ENCODE measurements around the gene BRI3BP. TPM values are rescaled to one million over a fixed set of nuclear protein-coding genes. Genes with fewer than 3 reads are reported as not detected.
A peak's percentile ranks its signal among the peaks of the same experiment; 100 is the strongest.
"Not testable (repeated sequence)": the region's sequence is repeated elsewhere in the genome, so short reads cannot be mapped to it uniquely, and the experiment has no call there.

BRI3BP gene
- total and polyA plus RNA-seq, 4 donors, result 9.6 to 20.5 (median 12.8) TPM

DNA sequence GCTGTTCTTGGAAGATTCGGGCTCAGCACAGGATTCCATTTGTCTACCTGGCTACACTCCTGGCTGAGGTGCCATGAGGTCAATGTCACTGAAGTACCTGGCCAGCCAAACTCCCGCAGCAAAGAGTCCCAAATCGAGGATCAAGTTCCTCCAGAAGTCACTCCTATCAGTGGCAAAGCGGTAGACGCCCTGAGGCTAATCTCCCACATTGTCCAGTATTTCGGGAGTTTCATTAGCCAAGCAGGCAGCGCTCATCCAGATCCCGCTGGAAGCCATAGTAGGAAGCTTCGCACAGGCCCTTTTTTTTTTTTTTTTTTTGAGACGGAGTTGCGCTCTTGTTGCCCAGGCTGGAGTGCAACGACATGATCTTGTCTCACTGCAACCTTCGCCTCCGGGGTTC is 62.9 kb downstream of the BRI3BP start:
- no peak overlapping the region for H3K4me3 ChIP-seq (ENCODE audit: low read depth, low read length)
- H3K9me3 ChIP-seq (ENCODE audit: control insufficient read depth, insufficient read depth, low read length), result no peaks in the 10 kb centered on the region
- H3K4me1 ChIP-seq (ENCODE audit: control insufficient read depth, insufficient read depth, low read length), result no peaks in the 10 kb centered on the region
- no peaks in the 10 kb centered on the region for H3K36me3 ChIP-seq (ENCODE audit: control insufficient read depth, insufficient read depth, low read length)
- H3K27ac ChIP-seq (ENCODE audit: low read depth, low read length), result no peak overlapping the region
- 89% methylated on average over 14 of the region's 14 CpGs for WGBS (ENCODE audit: insufficient coverage)
- no peak for DNase-seq (ENCODE audit: low read depth in 4 of 6, low spot score in 6 of 6)
- no peaks in the 10 kb centered on the region for H3K27me3 ChIP-seq (ENCODE audit: control insufficient read depth, insufficient read depth, low read length)

DNA sequence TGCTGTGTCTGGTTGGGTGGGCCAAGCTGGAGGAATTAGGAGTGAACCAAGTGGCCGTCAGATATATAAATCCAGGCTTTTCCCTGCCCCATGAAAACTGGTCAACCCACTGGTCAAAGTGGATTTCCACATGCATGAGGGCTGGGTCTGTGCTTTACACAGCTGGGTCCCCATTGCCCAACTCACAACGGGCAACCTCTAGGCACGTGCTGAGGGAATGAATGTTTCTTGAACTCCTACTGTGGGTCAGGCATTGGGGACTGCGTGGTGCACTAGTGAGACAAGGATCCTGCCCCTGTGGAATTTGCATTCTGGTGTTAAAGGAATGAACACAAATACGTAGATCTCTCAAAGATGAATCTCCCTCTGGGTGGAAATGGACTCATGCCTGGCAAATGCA is 64.3 kb downstream of the BRI3BP start:
- DNase-seq (ENCODE audit: low read depth in 4 of 6, low spot score in 6 of 6), result no peak
- Histone ChIP-seq H3K36me3 (ENCODE audit: control insufficient read depth, insufficient read depth, low read length) (no peaks in the 10 kb centered on the region), H3K4me1 (ENCODE audit: control insufficient read depth, insufficient read depth, low read length) (no peaks in the 10 kb centered on the region), H3K27ac (ENCODE audit: low read depth, low read length) (no peak overlapping the region), H3K9me3 (ENCODE audit: control insufficient read depth, insufficient read depth, low read length) (no peaks in the 10 kb centered on the region), H3K27me3 (ENCODE audit: control insufficient read depth, insufficient read depth, low read length) (no peaks in the 10 kb centered on the region), H3K4me3 (ENCODE audit: low read depth, low read length) (no peak overlapping the region)
- WGBS (ENCODE audit: insufficient coverage), result 92% methylated on average over 4 of the region's 5 CpGs

DNA sequence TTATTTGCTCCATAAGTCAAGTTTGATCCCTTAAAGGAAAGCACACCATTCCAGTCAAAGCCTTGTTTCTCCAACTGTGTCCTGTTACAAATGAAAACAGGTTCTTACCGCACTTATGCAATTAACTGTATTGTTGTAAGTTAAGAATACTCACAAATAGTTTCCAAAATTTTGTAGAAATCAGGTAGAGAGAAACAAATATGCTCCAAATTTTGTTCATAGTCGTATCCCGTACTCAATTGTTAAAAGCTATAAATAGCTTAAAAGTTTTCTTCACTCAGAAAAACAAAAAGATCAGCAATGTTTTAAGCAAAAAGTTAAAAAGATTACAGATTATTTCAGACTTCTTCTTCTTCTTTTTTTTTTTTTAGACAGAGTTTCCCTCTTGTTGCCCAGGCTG is 67.8 kb downstream of the BRI3BP start:
- no peak for DNase-seq (ENCODE audit: low read depth in 4 of 6, low spot score in 6 of 6)
- no peak overlapping the region for H3K27ac ChIP-seq (ENCODE audit: low read depth, low read length)
- H3K36me3 ChIP-seq (ENCODE audit: control insufficient read depth, insufficient read depth, low read length), result no peaks in the 10 kb centered on the region
- no peaks in the 10 kb centered on the region for H3K9me3 ChIP-seq (ENCODE audit: control insufficient read depth, insufficient read depth, low read length)
- H3K4me3 ChIP-seq (ENCODE audit: low read depth, low read length), result no peak overlapping the region
- H3K27me3 ChIP-seq (ENCODE audit: control insufficient read depth, insufficient read depth, low read length), result no peaks in the 10 kb centered on the region
- peaks cover 7% of the 10 kb centered on the region for H3K4me1 ChIP-seq (ENCODE audit: control insufficient read depth, insufficient read depth, low read length)
- no CpG with 5 or more reads among the region's 3 CpGs for WGBS (ENCODE audit: insufficient coverage)

DNA sequence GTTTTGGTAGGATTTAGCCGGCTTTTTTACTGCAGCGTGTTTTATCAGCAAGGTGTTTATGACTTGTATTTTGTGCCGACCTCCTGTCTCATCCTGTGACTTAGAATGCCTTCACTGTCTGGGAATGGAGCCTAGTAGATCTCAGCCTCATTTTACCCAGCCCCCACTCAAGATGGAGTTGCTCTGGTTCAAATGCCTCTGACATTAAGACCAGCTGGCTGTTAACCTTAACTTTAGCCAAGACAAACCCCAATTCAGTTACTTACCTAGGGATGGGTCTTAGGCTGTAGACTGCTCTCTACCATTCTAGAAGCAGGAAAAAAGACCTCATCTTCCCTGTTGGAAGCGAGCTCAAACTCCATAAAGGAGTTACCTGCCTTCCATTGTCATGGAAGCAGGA is 70.1 kb downstream of the BRI3BP start:
- not testable (repeated sequence) for H3K27ac ChIP-seq (ENCODE audit: low read depth, low read length); H3K27me3 ChIP-seq (ENCODE audit: control insufficient read depth, insufficient read depth, low read length); H3K9me3 ChIP-seq (ENCODE audit: control insufficient read depth, insufficient read depth, low read length); DNase-seq (ENCODE audit: low read depth in 4 of 6, low spot score in 6 of 6); H3K36me3 ChIP-seq (ENCODE audit: control insufficient read depth, insufficient read depth, low read length); H3K4me3 ChIP-seq (ENCODE audit: low read depth, low read length)
- WGBS (ENCODE audit: insufficient coverage), result no CpG with 5 or more reads among the region's 4 CpGs
- peaks cover 20% of the 10 kb centered on the region for H3K4me1 ChIP-seq (ENCODE audit: control insufficient read depth, insufficient read depth, low read length)

DNA sequence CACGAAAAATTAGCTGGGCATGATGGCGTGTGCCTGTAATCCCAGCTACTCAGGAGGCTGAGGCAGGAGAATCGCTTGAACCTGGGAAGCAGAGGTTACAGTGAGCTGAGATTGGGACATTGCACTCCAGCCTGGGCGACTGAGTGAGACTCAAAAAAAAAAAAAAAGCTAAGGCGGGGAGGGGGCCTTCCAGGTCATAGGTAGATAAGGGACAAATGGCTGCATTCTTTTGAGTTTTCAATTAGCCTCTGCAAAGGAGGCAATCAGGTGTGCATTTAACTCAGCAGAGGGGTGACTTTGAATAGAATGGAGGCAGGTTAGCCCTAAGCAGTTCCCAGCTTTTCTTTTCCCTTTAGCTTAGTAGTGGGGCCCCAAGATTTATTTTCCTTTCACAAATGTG is 71.0 kb downstream of the BRI3BP start:
- no peaks in the 10 kb centered on the region for H3K27me3 ChIP-seq (ENCODE audit: control insufficient read depth, insufficient read depth, low read length)
- peaks cover 27% of the 10 kb centered on the region for H3K4me1 ChIP-seq (ENCODE audit: control insufficient read depth, insufficient read depth, low read length)
- no peaks in the 10 kb centered on the region for H3K9me3 ChIP-seq (ENCODE audit: control insufficient read depth, insufficient read depth, low read length)
- WGBS (ENCODE audit: insufficient coverage), result 45% methylated on average over 3 of the region's 5 CpGs
- H3K27ac ChIP-seq (ENCODE audit: low read depth, low read length), result no peak overlapping the region
- DNase-seq (ENCODE audit: low read depth in 4 of 6, low spot score in 6 of 6), result no peak
- H3K4me3 ChIP-seq (ENCODE audit: low read depth, low read length), result peak overlapping the region; percentile 63
- H3K36me3 ChIP-seq (ENCODE audit: control insufficient read depth, insufficient read depth, low read length), result peaks cover 8% of the 10 kb centered on the region

DNA sequence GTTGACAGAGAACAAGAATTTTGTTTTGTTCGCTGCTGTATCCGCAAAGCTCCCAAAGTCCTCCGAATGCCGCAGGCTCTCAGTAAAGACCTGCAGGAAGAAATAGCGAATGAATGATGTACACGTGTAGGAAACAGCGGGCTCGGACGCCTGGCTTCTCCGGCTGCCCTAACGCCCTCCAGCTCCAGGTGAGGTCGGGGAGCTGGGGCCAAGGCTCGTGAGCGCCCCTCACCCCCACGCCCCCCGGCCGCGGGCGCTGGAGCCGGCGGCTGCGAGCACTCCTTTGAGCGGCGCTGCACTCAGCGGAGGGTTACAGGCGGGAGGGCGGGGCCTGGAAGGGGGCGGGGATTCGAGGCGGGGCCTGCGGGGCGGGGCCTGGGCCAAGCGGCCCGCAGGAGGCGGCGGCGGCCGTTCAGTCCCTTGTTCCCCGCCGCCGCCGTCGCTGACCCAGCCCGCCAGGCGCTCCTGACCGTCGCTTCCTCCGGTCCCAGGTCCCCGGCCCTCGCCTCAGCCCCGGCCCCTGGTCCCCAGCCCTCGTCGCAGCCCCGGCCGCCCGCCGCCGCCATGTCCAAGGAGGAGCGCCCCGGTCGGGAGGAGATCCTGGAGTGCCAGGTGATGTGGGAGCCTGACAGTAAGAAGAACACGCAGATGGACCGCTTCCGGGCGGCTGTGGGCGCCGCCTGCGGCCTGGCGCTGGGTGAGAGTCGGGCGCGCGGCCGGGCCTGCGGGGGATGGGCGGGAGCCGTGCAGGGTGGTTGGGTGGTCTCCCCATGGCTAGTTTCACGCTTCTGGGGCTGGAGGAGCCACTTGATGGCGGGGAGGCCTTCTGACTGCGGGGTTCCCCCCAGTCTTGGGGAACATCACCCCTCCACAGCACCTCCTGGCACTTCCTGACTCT is 71.8 kb downstream of the BRI3BP start, which contains the start of gene AACS:
Gene AACS, plus strand, starts transcription at position 415 of the 898 bp plus-strand sequence. Its CDS starts 150 bp downstream, at position 565.
- H3K9me3 ChIP-seq (ENCODE audit: control insufficient read depth, insufficient read depth, low read length), result no peaks in the 10 kb centered on the region
- DNase-seq (ENCODE audit: low read depth in 4 of 6, low spot score in 6 of 6), result peak in 5 of 6 donors; percentile 59 to 95 (median 77)
- no peak within 1 kb of the TSS for H3K27ac ChIP-seq (ENCODE audit: low read depth, low read length)
- no peaks in the 10 kb centered on the region for H3K27me3 ChIP-seq (ENCODE audit: control insufficient read depth, insufficient read depth, low read length)
- H3K36me3 ChIP-seq (ENCODE audit: control insufficient read depth, insufficient read depth, low read length), result peaks cover 8% of the 10 kb centered on the region
- WGBS (ENCODE audit: insufficient coverage), result under 1% methylated on average over 76 of the region's 80 CpGs
- peak within 1 kb of the TSS; percentile 63 for H3K4me3 ChIP-seq (ENCODE audit: low read depth, low read length)
- H3K4me1 ChIP-seq (ENCODE audit: control insufficient read depth, insufficient read depth, low read length), result peaks cover 33% of the 10 kb centered on the region

DNA sequence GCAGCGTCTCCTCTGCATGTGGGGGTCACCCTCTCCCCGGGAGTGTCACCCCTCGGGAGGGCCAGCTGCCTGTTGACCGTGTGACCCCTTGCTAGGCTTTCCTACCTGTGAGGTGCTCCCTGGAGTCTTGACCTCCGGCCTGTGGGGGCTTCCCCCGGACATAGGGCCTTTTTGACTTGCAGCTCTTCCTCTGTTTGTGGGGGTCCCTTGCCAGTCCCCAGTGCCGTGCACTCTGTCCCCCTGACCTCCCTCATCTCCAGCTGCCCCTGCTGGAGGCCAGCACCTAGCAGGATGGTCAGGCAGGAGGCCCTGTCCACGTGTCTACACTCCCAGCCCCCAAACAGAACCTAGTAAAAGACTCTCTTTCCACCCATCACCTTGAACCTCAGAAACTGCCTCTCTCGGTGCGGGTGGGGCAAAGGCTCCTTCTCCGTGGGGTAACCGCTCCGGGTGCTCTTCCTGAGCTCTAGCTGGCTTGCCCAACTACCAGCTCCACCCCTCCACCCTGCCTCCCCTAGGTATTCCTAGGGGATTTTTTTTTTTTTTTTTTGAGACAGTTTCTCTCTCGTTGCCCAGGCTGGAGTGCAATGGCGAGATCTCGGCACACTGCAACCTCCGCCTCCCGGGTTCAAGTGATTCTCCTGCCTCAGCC is 72.6 kb downstream of the BRI3BP start:
- WGBS (ENCODE audit: insufficient coverage), result 22% methylated on average over 11 of the region's 18 CpGs
- peaks cover 33% of the 10 kb centered on the region for H3K4me1 ChIP-seq (ENCODE audit: control insufficient read depth, insufficient read depth, low read length)
- no peak for DNase-seq (ENCODE audit: low read depth in 4 of 6, low spot score in 6 of 6)
- peak overlapping the region; percentile 62 for H3K4me3 ChIP-seq (ENCODE audit: low read depth, low read length)
- no peaks in the 10 kb centered on the region for H3K27me3 ChIP-seq (ENCODE audit: control insufficient read depth, insufficient read depth, low read length)
- no peak overlapping the region for H3K27ac ChIP-seq (ENCODE audit: low read depth, low read length)
- H3K9me3 ChIP-seq (ENCODE audit: control insufficient read depth, insufficient read depth, low read length), result no peaks in the 10 kb centered on the region
- peaks cover 12% of the 10 kb centered on the region for H3K36me3 ChIP-seq (ENCODE audit: control insufficient read depth, insufficient read depth, low read length)

DNA sequence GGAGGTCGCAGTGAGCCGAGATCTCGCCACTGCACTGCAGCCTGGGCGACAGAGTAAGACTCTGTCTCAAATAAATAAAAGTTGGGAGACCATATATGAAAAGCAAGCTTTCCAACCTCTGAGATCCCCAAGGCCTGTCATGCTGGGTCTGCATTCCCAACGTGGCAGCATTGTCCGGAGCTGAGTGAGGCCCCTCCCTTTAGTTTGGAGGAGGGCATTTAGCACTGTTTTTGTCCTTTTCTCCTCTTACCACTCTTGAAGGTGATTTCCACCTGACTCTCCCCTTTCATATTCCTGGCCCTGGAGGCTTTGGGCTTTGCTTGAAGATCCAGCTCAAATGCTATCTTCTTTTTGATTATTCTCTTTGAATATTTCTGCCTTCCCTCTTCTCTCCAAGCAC is 74.9 kb downstream of the BRI3BP start:
- H3K27me3 ChIP-seq (ENCODE audit: control insufficient read depth, insufficient read depth, low read length), result no peaks in the 10 kb centered on the region
- DNase-seq (ENCODE audit: low read depth in 4 of 6, low spot score in 6 of 6), result no peak
- no peak overlapping the region for H3K27ac ChIP-seq (ENCODE audit: low read depth, low read length)
- peaks cover 33% of the 10 kb centered on the region for H3K4me1 ChIP-seq (ENCODE audit: control insufficient read depth, insufficient read depth, low read length)
- H3K4me3 ChIP-seq (ENCODE audit: low read depth, low read length), result no peak overlapping the region
- H3K9me3 ChIP-seq (ENCODE audit: control insufficient read depth, insufficient read depth, low read length), result no peaks in the 10 kb centered on the region
- WGBS (ENCODE audit: insufficient coverage), result 96% methylated on average over 4 of the region's 6 CpGs
- H3K36me3 ChIP-seq (ENCODE audit: control insufficient read depth, insufficient read depth, low read length), result peaks cover 17% of the 10 kb centered on the region

DNA sequence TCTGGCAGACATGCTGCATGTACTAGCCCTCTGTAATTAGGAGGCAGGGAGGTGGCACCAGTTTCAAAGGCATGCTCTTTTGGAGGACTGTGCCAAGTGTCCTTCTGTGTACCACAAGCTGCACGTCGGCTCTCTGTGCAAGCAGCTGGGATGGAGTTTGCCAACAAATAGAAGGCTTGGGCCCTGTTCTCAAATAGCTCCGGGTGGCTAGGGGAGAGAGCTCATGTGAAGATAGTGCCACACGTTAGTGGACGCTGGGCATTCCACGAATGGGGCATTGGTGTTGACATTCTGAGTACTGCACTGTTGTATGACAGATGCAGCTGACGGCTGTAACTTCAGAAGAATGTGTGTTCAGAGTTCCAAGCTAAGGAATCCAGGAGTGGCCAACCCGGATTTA is 76.2 kb downstream of the BRI3BP start:
- WGBS (ENCODE audit: insufficient coverage), result 56% methylated on average over 8 of the region's 8 CpGs
- peak in 3 of 6 donors; percentile 38 to 85 (median 63) for DNase-seq (ENCODE audit: low read depth in 4 of 6, low spot score in 6 of 6)
- peaks cover 20% of the 10 kb centered on the region for H3K36me3 ChIP-seq (ENCODE audit: control insufficient read depth, insufficient read depth, low read length)
- no peaks in the 10 kb centered on the region for H3K27me3 ChIP-seq (ENCODE audit: control insufficient read depth, insufficient read depth, low read length)
- peaks cover 33% of the 10 kb centered on the region for H3K4me1 ChIP-seq (ENCODE audit: control insufficient read depth, insufficient read depth, low read length)
- H3K9me3 ChIP-seq (ENCODE audit: control insufficient read depth, insufficient read depth, low read length), result no peaks in the 10 kb centered on the region
- H3K27ac ChIP-seq (ENCODE audit: low read depth, low read length), result no peak overlapping the region
- H3K4me3 ChIP-seq (ENCODE audit: low read depth, low read length), result no peak overlapping the region

Data from spinal cord (tissue), 10 donors.